ENCODE data around the gene ARL2.
A peak's percentile ranks its signal among the peaks of the same experiment; 100 is the strongest.

The ARL2 gene

DNA sequence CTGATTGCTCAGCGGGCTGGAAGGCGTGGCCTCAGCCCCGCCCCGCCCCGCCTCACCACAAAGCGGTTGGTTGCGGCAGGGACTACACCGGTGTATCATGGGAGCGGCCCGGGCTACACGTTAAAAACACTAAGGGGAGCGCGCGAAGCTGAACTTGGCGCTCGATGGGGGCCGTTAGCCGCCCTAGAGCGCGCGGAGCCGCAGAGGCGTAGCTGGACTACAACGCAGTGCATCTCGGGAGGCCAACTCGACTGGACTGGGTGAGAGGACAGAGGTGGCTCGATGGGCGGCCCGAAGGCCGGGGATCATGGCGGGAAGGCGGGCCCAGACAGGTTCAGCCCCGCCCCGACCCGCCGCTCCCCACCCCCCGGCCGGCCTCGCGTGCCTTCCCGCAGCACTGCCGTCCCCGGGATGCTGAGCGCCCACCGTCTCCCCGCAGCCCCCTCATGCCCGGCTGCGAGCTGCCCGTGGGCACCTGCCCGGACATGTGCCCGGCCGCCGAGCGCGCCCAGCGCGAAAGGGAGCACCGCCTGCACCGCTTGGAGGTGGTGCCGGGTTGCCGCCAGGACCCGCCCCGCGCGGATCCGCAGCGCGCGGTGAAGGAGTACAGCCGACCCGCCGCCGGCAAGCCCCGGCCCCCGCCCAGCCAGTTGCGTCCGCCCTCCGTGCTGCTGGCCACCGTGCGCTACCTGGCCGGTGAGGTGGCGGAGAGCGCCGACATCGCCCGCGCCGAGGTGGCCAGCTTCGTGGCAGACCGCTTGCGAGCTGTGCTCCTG, 27.1 kb downstream of the ARL2 start, which contains the start of gene SAC3D1 (continued):
- TF ChIP-seq SP2 (tag by site-specific recombination; IDR thresholded peaks at IDR 0.05): peak; percentile 80
- TF ChIP-seq YY2 (tag by site-specific recombination; IDR thresholded peaks at IDR 0.05): no peak
- TF ChIP-seq ZNF24 (tag by site-specific recombination; IDR thresholded peaks at IDR 0.05): no peak

DNA sequence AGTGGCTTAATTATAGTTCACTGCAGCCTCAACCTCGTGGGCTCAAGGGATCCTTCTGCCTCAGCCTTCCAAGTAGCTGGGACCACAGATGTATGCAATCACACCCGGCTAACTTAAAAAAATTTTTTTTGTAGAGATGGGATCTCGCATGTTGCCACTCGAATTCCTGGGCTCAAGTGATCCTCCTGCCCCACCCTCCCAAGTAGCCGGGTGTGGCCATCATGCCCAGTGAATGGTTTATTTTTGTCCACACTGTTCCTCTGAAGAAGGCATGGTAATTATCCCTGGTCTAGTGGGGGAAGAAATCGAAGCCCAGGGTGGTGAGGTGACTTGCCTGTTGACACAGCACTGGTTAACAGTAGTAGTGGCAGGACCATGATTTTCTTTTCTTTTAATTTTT, 28.9 kb downstream of the ARL2 start:
- POLR2A ChIA-PET: interaction anchor here (0.7 kb wide), 1 partner anchor 12 kb away, joined by 4 read pairs; no protein-coding TSS in a partner anchor

DNA sequence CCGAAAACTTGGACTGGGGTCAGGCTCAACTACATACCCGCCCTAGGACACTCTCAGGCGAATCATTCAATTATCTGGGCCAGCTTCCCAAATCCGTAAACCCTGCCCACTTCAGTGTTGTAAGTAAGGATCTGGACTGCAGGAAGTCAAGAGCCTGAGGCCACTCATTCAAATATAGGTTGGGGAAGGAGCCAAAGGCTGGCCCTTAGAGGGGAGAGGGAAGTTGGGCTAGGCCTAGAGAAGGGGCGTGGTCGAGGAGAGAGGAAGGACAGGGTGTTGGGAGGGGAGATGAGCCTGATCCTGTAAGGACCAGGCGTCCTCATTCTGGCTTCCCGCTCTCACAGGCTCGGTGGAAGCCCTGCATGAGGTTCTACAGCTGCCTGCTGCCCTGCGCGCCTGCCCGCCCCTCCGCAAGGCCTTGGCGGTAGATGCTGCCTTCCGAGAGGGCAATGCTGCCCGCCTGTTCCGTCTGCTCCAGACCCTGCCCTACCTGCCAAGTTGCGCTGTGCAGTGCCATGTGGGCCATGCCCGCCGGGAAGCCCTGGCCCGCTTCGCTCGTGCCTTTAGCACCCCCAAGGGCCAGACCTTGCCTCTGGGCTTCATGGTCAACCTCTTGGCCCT, 30.0 kb downstream of the ARL2 start:
- ChIA-PET POLR2A (no interaction called here), CTCF (interaction anchor here (0.7 to 1.1 kb wide), 3 partner anchors 15 to 203 kb away, joined by 3 to 5 read pairs (median 3); no protein-coding TSS in a partner anchor)
- no peak overlapping the region for H3K27ac ChIP-seq (ENCODE audit: extremely low read depth, low read depth, low read length)
- TF ChIP-seq, protein P1, sequence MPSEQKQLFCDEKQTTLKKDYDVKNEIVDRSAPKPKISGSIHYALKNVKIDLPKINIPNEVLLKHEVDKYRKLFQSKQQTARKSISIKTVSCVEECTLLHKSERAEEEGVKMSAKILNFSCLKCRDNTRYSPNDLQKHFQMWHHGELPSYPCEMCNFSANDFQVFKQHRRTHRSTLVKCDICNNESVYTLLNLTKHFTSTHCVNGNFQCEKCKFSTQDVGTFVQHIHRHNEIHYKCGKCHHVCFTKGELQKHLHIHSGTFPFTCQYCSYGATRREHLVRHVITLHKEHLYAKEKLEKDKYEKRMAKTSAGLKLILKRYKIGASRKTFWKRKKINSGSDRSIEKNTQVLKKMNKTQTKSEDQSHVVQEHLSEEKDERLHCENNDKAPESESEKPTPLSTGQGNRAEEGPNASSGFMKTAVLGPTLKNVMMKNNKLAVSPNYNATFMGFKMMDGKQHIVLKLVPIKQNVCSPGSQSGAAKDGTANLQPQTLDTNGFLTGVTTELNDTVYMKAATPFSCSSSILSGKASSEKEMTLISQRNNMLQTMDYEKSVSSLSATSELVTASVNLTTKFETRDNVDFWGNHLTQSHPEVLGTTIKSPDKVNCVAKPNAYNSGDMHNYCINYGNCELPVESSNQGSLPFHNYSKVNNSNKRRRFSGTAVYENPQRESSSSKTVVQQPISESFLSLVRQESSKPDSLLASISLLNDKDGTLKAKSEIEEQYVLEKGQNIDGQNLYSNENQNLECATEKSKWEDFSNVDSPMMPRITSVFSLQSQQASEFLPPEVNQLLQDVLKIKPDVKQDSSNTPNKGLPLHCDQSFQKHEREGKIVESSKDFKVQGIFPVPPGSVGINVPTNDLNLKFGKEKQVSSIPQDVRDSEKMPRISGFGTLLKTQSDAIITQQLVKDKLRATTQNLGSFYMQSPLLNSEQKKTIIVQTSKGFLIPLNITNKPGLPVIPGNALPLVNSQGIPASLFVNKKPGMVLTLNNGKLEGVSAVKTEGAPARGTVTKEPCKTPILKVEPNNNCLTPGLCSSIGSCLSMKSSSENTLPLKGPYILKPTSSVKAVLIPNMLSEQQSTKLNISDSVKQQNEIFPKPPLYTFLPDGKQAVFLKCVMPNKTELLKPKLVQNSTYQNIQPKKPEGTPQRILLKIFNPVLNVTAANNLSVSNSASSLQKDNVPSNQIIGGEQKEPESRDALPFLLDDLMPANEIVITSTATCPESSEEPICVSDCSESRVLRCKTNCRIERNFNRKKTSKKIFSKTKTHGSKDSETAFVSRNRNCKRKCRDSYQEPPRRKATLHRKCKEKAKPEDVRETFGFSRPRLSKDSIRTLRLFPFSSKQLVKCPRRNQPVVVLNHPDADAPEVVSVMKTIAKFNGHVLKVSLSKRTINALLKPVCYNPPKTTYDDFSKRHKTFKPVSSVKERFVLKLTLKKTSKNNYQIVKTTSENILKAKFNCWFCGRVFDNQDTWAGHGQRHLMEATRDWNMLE (tag by site-specific recombination; conservative IDR thresholded peaks at IDR 0.05; ENCODE audit: low read depth): no peak
- TF ChIP-seq ZNF473 (tag by site-specific recombination; IDR thresholded peaks at IDR 0.05) (no peak), SALL2 (tag by site-specific recombination; IDR thresholded peaks at IDR 0.05; ENCODE audit: borderline replicate concordance) (no peak), KLF10 (tag by site-specific recombination; IDR thresholded peaks at IDR 0.05) (no peak), ZNF626 (tag by site-specific recombination; IDR thresholded peaks at IDR 0.05) (no peak), ZNF416 (tag by site-specific recombination; IDR thresholded peaks at IDR 0.05) (no peak), ZNF701 (tag by site-specific recombination; IDR thresholded peaks at IDR 0.05) (no peak), KLF9 (tag by site-specific recombination; IDR thresholded peaks at IDR 0.05; ENCODE audit: low read depth) (no peak), ZNF600 (tag by site-specific recombination; IDR thresholded peaks at IDR 0.05) (peak; percentile 47; the same call in 1 of the 2 replicates), MEIS1 (CRISPR knock-in tag; IDR thresholded peaks at IDR 0.05; ENCODE audit: borderline replicate concordance) (no peak)
- TF ChIP-seq, protein P2, sequence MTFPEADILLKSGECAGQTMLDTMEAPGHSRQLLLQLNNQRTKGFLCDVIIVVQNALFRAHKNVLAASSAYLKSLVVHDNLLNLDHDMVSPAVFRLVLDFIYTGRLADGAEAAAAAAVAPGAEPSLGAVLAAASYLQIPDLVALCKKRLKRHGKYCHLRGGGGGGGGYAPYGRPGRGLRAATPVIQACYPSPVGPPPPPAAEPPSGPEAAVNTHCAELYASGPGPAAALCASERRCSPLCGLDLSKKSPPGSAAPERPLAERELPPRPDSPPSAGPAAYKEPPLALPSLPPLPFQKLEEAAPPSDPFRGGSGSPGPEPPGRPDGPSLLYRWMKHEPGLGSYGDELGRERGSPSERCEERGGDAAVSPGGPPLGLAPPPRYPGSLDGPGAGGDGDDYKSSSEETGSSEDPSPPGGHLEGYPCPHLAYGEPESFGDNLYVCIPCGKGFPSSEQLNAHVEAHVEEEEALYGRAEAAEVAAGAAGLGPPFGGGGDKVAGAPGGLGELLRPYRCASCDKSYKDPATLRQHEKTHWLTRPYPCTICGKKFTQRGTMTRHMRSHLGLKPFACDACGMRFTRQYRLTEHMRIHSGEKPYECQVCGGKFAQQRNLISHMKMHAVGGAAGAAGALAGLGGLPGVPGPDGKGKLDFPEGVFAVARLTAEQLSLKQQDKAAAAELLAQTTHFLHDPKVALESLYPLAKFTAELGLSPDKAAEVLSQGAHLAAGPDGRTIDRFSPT (tag by site-specific recombination; IDR thresholded peaks at IDR 0.05): peak; percentile 56; the same call in 1 of the 2 replicates
- TF ChIP-seq, protein P3, sequence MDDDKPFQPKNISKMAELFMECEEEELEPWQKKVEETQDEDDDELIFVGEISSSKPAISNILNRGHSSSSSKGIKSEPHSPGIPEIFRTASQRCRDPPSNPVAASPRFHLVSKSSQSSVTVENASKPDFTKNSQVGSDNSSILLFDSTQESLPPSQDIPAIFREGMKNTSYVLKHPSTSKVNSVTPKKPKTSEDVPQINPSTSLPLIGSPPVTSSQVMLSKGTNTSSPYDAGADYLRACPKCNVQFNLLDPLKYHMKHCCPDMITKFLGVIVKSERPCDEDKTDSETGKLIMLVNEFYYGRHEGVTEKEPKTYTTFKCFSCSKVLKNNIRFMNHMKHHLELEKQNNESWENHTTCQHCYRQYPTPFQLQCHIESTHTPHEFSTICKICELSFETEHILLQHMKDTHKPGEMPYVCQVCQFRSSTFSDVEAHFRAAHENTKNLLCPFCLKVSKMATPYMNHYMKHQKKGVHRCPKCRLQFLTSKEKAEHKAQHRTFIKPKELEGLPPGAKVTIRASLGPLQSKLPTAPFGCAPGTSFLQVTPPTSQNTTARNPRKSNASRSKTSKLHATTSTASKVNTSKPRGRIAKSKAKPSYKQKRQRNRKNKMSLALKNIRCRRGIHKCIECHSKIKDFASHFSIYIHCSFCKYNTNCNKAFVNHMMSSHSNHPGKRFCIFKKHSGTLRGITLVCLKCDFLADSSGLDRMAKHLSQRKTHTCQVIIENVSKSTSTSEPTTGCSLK (tag by site-specific recombination; IDR thresholded peaks at IDR 0.05): no peak
- TF ChIP-seq, protein P4, sequence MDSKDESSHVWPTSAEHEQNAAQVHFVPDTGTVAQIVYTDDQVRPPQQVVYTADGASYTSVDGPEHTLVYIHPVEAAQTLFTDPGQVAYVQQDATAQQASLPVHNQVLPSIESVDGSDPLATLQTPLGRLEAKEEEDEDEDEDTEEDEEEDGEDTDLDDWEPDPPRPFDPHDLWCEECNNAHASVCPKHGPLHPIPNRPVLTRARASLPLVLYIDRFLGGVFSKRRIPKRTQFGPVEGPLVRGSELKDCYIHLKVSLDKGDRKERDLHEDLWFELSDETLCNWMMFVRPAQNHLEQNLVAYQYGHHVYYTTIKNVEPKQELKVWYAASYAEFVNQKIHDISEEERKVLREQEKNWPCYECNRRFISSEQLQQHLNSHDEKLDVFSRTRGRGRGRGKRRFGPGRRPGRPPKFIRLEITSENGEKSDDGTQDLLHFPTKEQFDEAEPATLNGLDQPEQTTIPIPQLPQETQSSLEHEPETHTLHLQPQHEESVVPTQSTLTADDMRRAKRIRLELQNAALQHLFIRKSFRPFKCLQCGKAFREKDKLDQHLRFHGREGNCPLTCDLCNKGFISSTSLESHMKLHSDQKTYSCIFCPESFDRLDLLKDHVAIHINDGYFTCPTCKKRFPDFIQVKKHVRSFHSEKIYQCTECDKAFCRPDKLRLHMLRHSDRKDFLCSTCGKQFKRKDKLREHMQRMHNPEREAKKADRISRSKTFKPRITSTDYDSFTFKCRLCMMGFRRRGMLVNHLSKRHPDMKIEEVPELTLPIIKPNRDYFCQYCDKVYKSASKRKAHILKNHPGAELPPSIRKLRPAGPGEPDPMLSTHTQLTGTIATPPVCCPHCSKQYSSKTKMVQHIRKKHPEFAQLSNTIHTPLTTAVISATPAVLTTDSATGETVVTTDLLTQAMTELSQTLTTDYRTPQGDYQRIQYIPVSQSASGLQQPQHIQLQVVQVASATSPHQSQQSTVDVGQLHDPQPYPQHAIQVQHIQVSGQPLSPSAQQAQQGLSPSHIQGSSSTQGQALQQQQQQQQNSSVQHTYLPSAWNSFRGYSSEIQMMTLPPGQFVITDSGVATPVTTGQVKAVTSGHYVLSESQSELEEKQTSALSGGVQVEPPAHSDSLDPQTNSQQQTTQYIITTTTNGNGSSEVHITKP (tag by site-specific recombination; IDR thresholded peaks at IDR 0.05): peak; percentile 56; the same call in 1 of the 2 replicates

More for the DNA sequence above, 28.9 kb downstream of the ARL2 start:
- peak; percentile 89 for TF ChIP-seq KLF1 (tag by site-specific recombination; IDR thresholded peaks at IDR 0.05)
- no peak for TF ChIP-seq MEIS1 (CRISPR knock-in tag; IDR thresholded peaks at IDR 0.05; ENCODE audit: borderline replicate concordance)
- CTCF ChIA-PET: interaction anchor here (0.6 to 1.1 kb wide), 4 partner anchors 14 to 202 kb away, joined by 3 to 5 read pairs (median 4); no protein-coding TSS in a partner anchor
- H3K9me3 ChIP-seq (ENCODE audit: control insufficient read depth, insufficient read depth, low read depth, low read length): no peaks in the 10 kb centered on the region
- no peak overlapping the region for H3K27ac ChIP-seq (ENCODE audit: extremely low read depth, low read depth, low read length)
- peaks cover 0 to 45% of the 10 kb centered on the region in 2 experiments; a peak in 2 of 3 replicates for H3K36me3 ChIP-seq (ENCODE audit: control insufficient read depth in 2 of 2, insufficient read depth in 1 of 2, low read length in 2 of 2)
- no peak overlapping the region for H3K4me3 ChIP-seq (ENCODE audit: low read depth, low read length)
- no peaks in the 10 kb centered on the region for H3K4me1 ChIP-seq (ENCODE audit: control insufficient read depth, insufficient read depth, low read length)

More for the DNA sequence above, 30.0 kb downstream of the ARL2 start:
- Histone ChIP-seq H3K4me1 (ENCODE audit: control insufficient read depth, insufficient read depth, low read length) (no peaks in the 10 kb centered on the region), H3K36me3 (ENCODE audit: control insufficient read depth in 2 of 2, insufficient read depth in 1 of 2, low read length in 2 of 2) (peaks cover 0 to 37% of the 10 kb centered on the region in 2 experiments; a peak in 2 of 3 replicates), H3K9me3 (ENCODE audit: control insufficient read depth, insufficient read depth, low read depth, low read length) (no peaks in the 10 kb centered on the region), H3K4me3 (ENCODE audit: low read depth, low read length) (no peak overlapping the region)
